Subcutaneous adipose tissue (tissue), 4 donors: ENCODE data around the gene POU6F2. TPM values are rescaled to one million over a fixed set of nuclear protein-coding genes. Genes with fewer than 3 reads are reported as not detected.

Experiments
- total RNA-seq, 4 donors: library from RNA; depleted of rRNA; stranded (reverse); fragments of >200 nt; gene quantifications; one replicate each; pipeline ENCODE4 v1.1.0, GENCODE V29; 2016
- TF ChIP-seq, protein P1 (sequence below): fragments of 450-650 bp; IDR thresholded peaks from one replicate; pipeline ENCODE4 v1.5.1; 2016; ENCODE audit warnings: low read depth, mild to moderate bottlenecking, control low read depth, antibody characterized with exemption, moderate library complexity

Gene POU6F2
- total RNA-seq, 4 donors from 2014 or later: not detected

DNA sequence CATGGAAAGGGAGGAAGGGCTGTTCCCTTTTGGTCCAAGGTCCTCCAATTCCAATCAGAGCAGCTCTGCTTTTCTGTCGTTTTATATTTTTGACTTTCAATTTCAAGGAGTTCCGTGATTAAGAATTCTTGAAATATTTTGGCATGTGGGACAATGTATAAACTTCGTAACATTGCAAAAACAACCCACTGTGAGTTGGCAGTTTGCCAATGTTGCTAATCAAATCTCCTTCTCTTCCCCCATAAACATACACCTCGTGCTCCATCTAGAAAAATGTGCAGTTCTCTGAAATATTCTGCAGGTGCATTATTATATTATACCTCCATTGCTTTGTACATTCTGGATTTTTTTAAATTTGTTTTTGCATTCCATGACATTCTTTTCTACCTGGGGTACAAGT, 49.8 kb downstream of the POU6F2 start:
- TF ChIP-seq, protein P1, sequence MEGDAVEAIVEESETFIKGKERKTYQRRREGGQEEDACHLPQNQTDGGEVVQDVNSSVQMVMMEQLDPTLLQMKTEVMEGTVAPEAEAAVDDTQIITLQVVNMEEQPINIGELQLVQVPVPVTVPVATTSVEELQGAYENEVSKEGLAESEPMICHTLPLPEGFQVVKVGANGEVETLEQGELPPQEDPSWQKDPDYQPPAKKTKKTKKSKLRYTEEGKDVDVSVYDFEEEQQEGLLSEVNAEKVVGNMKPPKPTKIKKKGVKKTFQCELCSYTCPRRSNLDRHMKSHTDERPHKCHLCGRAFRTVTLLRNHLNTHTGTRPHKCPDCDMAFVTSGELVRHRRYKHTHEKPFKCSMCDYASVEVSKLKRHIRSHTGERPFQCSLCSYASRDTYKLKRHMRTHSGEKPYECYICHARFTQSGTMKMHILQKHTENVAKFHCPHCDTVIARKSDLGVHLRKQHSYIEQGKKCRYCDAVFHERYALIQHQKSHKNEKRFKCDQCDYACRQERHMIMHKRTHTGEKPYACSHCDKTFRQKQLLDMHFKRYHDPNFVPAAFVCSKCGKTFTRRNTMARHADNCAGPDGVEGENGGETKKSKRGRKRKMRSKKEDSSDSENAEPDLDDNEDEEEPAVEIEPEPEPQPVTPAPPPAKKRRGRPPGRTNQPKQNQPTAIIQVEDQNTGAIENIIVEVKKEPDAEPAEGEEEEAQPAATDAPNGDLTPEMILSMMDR: no peak

DNA sequence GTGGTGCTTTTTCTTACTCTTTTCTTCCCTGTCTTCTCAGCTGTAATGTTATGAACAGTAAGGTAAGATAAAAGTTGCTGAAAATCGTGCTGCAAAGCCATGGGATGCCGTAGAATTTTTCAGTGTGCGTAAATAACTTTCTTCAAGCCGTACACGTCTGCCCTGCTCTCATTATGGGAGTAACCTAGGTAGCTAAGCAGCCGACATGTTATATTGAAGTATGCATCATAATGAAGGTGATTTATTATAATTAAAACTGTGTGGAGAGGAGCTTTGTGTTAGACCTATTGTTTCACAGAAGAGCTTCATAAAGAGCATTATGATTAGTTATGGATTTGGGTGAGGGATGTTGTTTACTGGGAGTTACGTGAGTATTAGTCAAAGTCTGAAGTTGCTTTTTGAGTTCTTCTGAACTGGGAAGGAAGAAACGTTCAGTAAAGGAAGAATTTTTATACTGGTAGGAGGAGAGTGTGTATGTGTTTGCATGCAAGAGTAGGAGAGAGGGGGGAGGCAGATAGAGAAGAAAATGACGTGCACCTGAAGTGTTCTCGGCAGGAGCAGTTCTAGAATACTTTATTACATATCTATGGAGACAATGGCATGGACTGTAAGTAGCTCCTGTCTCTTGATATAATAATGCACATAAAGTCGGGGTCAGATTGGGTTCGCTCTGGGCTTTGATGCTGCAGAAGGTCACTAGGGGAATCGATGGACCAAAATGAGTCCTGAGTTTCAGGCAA, 56.3 kb downstream of the POU6F2 start:
- TF ChIP-seq, protein P1: no peak

DNA sequence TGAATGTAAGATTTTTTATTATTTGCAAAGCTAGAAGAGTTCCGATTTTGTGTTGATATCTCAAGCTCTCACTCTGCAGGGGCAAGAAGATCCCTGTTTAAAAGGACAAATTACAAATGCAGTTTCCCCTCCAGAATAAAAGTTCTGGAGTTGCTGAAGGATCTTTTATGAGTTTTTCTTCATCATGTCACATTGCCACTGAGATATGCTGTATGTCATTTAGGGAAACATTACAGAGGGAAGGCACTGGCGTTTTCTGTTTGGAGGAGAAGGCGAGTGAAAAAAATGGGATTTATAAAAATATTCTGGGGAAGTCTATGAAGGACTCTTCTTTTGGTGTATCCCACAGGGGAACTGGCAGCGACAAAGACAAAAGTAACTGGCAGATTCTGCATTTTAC, 57.4 kb downstream of the POU6F2 start:
- TF ChIP-seq, protein P1: no peak

DNA sequence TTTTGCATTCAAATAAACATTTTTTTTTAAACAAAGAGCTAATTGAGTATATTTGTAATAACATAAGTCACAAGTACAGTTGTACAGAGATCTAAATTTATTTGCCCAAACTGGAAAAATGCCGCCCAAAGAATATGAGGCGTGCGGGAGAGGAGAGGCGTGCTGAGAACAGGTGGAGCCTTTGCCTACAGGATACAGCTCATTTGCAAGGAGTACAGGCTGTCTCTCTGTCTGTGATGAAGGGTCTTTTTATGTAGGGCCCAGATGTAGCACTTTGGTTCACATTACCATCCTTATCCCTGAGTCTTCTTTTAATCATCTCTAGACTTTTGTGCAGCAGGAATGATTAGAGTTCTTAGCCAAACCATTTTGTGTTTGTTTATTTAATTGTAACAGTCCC, 58.2 kb downstream of the POU6F2 start:
- TF ChIP-seq, protein P1: no peak

DNA sequence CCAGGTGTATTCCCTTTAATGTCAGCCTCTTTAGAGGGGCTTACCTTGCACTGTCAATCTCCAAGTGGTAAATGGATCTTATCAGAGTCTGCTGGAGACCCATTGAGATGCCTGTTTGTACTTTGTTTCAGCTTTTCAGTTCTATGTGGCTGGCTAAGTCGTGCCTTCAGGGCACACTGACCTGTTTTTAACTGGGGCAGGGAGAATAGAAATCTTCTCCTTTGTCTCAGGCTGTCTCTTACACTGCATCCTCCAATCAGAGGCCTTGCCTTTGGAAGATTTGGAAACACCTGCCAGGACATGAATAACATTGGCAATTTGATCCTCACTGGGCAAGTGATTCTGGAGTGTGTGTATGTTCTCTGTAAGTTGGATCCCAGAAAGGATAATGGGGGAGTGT, 65.0 kb downstream of the POU6F2 start:
- TF ChIP-seq, protein P1: no peak

DNA sequence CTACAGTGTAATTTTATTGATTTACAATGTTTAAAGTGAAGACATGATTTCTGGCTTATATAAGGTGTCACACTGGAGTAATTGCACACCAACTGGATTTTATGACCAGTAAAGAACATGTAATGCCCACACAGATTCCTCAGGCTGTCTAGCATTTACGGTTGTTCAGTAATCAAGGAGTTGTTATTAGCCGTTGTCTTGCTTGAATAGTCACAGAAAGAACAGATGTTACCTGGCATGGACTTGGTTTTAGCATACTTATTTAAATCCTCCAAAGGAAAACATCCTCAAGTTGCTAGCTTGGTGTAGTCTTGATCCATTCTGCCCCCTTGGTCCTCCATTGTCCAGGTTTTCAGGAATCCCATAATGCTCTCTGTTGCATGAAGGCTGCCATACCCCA, 65.8 kb downstream of the POU6F2 start:
- TF ChIP-seq, protein P1: no peak

DNA sequence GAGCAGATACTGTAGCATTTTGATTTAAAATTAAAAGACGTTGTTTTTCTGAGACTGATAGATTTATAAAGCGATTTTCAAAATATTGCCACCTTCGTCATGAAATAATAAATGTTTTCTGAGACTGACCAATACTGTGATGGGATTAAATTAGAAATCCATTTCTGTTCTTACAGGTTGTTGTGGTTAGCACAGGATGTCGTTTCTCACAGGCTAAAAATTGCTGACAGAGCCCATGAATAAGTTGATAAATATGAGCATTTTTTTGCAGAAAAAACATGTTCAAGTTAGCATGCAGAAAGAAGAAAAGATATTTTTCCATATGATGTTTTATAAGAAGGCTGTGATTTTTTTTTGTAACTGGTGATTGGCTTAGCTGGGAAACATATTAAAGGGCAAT, 66.8 kb downstream of the POU6F2 start:
- TF ChIP-seq, protein P1: no peak
